MM.1S (cell line): Measurements from ENCODE around the gene EME2.
"Not testable (repeated sequence)": the region's sequence is repeated elsewhere in the genome, so short reads cannot be mapped to it uniquely, and the experiment has no call there.

Experiments used
- EZH2 ChIP-seq: fragments of 300-600 bp; sonication (generic); optimal IDR thresholded peaks from 2 replicates; pipeline ENCODE3; 2017; ENCODE audit warnings: low read depth, mild to moderate bottlenecking, antibody characterized with exemption, low read length, mixed read lengths
- EZH2phosphoT487 ChIP-seq: fragments of 300-600 bp; sonication (generic); IDR thresholded peaks from 2 replicates; pipeline ENCODE4 v1.6.1; 2018; ENCODE audit warnings: antibody characterized with exemption, low read length
- TF ChIP-seq, protein P1 (sequence below): fragments of 300-600 bp; sonication (generic); IDR thresholded peaks from 2 replicates; pipeline ENCODE4 v1.5.1; 2016; ENCODE audit warnings: antibody characterized with exemption, low read length, mixed read lengths

DNA sequence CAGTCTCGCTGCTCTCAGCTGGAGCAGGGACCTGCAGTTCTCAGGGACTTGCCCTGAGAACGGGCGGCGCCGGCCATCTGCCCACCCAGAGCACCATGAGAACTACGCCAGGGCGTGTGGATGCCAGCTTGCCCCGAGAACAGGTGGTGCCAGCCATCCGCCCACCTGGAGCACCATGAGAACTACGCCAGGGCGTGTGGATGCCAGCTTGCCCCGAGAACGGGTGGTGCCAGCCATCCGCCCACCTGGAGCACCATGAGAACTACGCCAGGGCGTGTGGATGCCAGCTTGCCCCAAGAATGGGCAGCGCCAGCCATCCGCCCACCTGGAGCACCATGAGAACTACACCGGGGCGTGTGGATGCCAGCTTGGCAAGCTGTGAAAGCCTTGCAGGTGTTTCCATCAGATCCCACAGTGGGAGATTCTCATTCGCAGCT, 40.0 kb upstream of the EME2 start:
- TF ChIP-seq, protein P1, sequence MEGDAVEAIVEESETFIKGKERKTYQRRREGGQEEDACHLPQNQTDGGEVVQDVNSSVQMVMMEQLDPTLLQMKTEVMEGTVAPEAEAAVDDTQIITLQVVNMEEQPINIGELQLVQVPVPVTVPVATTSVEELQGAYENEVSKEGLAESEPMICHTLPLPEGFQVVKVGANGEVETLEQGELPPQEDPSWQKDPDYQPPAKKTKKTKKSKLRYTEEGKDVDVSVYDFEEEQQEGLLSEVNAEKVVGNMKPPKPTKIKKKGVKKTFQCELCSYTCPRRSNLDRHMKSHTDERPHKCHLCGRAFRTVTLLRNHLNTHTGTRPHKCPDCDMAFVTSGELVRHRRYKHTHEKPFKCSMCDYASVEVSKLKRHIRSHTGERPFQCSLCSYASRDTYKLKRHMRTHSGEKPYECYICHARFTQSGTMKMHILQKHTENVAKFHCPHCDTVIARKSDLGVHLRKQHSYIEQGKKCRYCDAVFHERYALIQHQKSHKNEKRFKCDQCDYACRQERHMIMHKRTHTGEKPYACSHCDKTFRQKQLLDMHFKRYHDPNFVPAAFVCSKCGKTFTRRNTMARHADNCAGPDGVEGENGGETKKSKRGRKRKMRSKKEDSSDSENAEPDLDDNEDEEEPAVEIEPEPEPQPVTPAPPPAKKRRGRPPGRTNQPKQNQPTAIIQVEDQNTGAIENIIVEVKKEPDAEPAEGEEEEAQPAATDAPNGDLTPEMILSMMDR: not testable (repeated sequence)
- TF ChIP-seq EZH2, EZH2phosphoT487: not testable (repeated sequence)
